IMR-90 (cell line): ENCODE data around the gene FARP1. TPM values are rescaled to one million over a fixed set of nuclear protein-coding genes. Genes with fewer than 3 reads are reported as not detected.

Experiments
- ATAC-seq: fragments of 200-7000 bp; cut with Tn5 transposase; 2 replicates; pipeline ENCODE4 v1.9.1; 2020; ENCODE audit warnings: low read depth, mild to moderate bottlenecking, moderate library complexity
- BruUV-seq: library from RNA; stranded (reverse); fragments of 400-500 nt; replicated peaks from 2 replicates; lab custom pipeline; 2021; lab: Mats Ljungman, UMichigan
- CTCF ChIA-PET: fragments of 300-600 bp; formaldehyde crosslinking; extraction: SDS; loops from one replicate; lab custom pipeline; 2021; ENCODE audit warnings: antibody characterized with exemption; lab: Yijun Ruan, JAX
- POLR2A ChIA-PET: fragments of 300-600 bp; sonication (Branson Sonifier 250); formaldehyde crosslinking; loops from one replicate; lab custom pipeline; 2022; ENCODE audit warnings: antibody characterized with exemption; ENCODE audit not compliant: unreplicated experiment; lab: Charles Lee
- DNase-seq: peaks from one replicate; pipeline ENCODE4 v3.0.0; 2013
- H2AFZ ChIP-seq: replicated peaks from 2 replicates; pipeline ENCODE3; 2013; ENCODE audit warnings: low read length, mild to moderate bottlenecking; ENCODE audit not compliant: poor library complexity
- H2AK5ac ChIP-seq: 2 replicates; pipeline ENCODE4 v1.6.1; 2013; ENCODE audit warnings: low read depth, low read length, inconsistent platforms
- H2AK9ac ChIP-seq: replicated peaks from 2 replicates; pipeline ENCODE3; 2013; ENCODE audit warnings: mild to moderate bottlenecking, low read depth, low read length, moderate library complexity; ENCODE audit not compliant: poor library complexity
- H2BK120ac ChIP-seq: 2 replicates; pipeline ENCODE4 v1.6.1; 2013; ENCODE audit warnings: low read depth, low read length, inconsistent platforms
- H2BK15ac ChIP-seq: 3 replicates; pipeline ENCODE4 v1.6.1; 2013; ENCODE audit warnings: low read depth, low read length, inconsistent platforms
- H2BK20ac ChIP-seq: 2 replicates; pipeline ENCODE4 v1.6.1; 2013; ENCODE audit warnings: low read depth, mild to moderate bottlenecking, inconsistent platforms, low read length, moderate library complexity
- H2BK5ac ChIP-seq: 2 replicates; pipeline ENCODE4 v1.6.1; 2013; ENCODE audit warnings: mild to moderate bottlenecking, low read depth, low read length, inconsistent platforms; ENCODE audit not compliant: poor library complexity, severe bottlenecking
- H3K14ac ChIP-seq: replicated peaks from 2 replicates; pipeline ENCODE4 v1.6.1; 2013; ENCODE audit warnings: low read depth, low read length, inconsistent platforms
- H3K18ac ChIP-seq: 2 replicates; pipeline ENCODE4 v1.6.1; 2013; ENCODE audit warnings: low read depth, low read length, control low read depth
- H3K23ac ChIP-seq: 2 replicates; pipeline ENCODE4 v1.6.1; 2013; ENCODE audit warnings: low read depth, low read length, inconsistent platforms
- H3K27ac ChIP-seq: 2 replicates; pipeline ENCODE4 v1.5.1; 2013; ENCODE audit warnings: mild to moderate bottlenecking, control low read depth, low read length; ENCODE audit not compliant: insufficient read depth
- H3K27me3 ChIP-seq: 2 replicates; pipeline ENCODE4 v1.6.1; 2013; ENCODE audit warnings: low read length; ENCODE audit not compliant: control insufficient read depth, insufficient read depth
- H3K36me3 ChIP-seq: 2 replicates; pipeline ENCODE4 v1.6.1; 2013; ENCODE audit warnings: low read length, mixed read lengths; ENCODE audit not compliant: control insufficient read depth, insufficient read depth
- H3K4ac ChIP-seq: 2 replicates; pipeline ENCODE4 v1.6.1; 2013; ENCODE audit warnings: low read depth, low read length, inconsistent platforms
- H3K4me1 ChIP-seq: 2 replicates; pipeline ENCODE4 v1.6.1; 2013; ENCODE audit warnings: low read length, mixed read lengths; ENCODE audit not compliant: control insufficient read depth, insufficient read depth
- H3K4me2 ChIP-seq: 2 replicates; pipeline ENCODE4 v1.6.1; 2013; ENCODE audit warnings: low read depth, mild to moderate bottlenecking, control low read depth, low read length, moderate library complexity
- H3K4me3 ChIP-seq: 2 replicates; pipeline ENCODE4 v1.5.1; 2013; ENCODE audit warnings: low read depth, mild to moderate bottlenecking, control low read depth, low read length, moderate library complexity; ENCODE audit not compliant: insufficient read depth
- H3K56ac ChIP-seq: 2 replicates; pipeline ENCODE4 v1.6.1; 2013; ENCODE audit warnings: low read length, inconsistent platforms; ENCODE audit not compliant: insufficient read depth; ENCODE audit errors: extremely low read depth
- H3K79me1 ChIP-seq, 2 experiments: 2 replicates each; pipeline ENCODE4 v1.6.1; 2013; ENCODE audit warnings: low read length in 2 of 2, inconsistent platforms in 1 of 2, low read depth in 1 of 2
- H3K9ac ChIP-seq: 2 replicates; pipeline ENCODE4 v1.6.1; 2013; ENCODE audit warnings: low read depth, low read length, control low read depth
- H3K9me1 ChIP-seq: 2 replicates; pipeline ENCODE4 v1.6.1; 2013; ENCODE audit warnings: low read length, inconsistent platforms; ENCODE audit not compliant: insufficient read depth
- H3K9me3 ChIP-seq: 2 replicates; pipeline ENCODE4 v1.6.1; 2013; ENCODE audit warnings: low read length; ENCODE audit not compliant: control insufficient read depth, insufficient read depth
- H4K20me1 ChIP-seq: 2 replicates; pipeline ENCODE4 v1.6.1; 2013; ENCODE audit warnings: low read length, inconsistent platforms; ENCODE audit not compliant: insufficient read depth
- H4K5ac ChIP-seq: 2 replicates; pipeline ENCODE4 v1.6.1; 2013; ENCODE audit warnings: mild to moderate bottlenecking, low read depth, low read length, control low read depth
- H4K8ac ChIP-seq, 2 experiments: 2 replicates each; pipeline ENCODE4 v1.6.1; 2013; ENCODE audit warnings: low read depth in 2 of 2, low read length in 2 of 2, control low read depth in 1 of 2, inconsistent platforms in 1 of 2
- H4K91ac ChIP-seq: 2 replicates; pipeline ENCODE4 v1.6.1; 2013; ENCODE audit warnings: low read depth, low read length, inconsistent platforms; ENCODE audit not compliant: insufficient read depth
- FOS ChIP-seq: fragments of 150-350 bp; IDR thresholded peaks from 2 replicates; pipeline ENCODE4 v1.6.1; 2016; ENCODE audit warnings: low read depth, low read length
- MAFK ChIP-seq: IDR thresholded peaks from 2 replicates; pipeline ENCODE4 v1.6.1; 2012; ENCODE audit warnings: low read depth, low read length, improper control_type of control experiment
- NFE2L2 ChIP-seq: fragments of 150-350 bp; IDR thresholded peaks from 2 replicates; pipeline ENCODE4 v1.6.1; 2016; ENCODE audit warnings: low read depth, mild to moderate bottlenecking, low read length
- RFX5 ChIP-seq: IDR thresholded peaks from 2 replicates; pipeline ENCODE4 v1.8.0; 2012; ENCODE audit warnings: low read depth, mild to moderate bottlenecking, low read length, moderate library complexity
- WGBS, 2 experiments: methylation state at CpG; one replicate each; pipeline versions ENCODE4 v1.1.5 to v1.1.7; 2013; ENCODE audit warnings: missing lambda C conversion rate in 2 of 2; ENCODE audit not compliant: insufficient read length in 1 of 2; ENCODE audit errors: extremely low coverage in 2 of 2; 5-methylcytosine and 5-hydroxymethylcytosine counted together
- dilution Hi-C: fragments of 300-500 bp; cut with HindIII; formaldehyde crosslinking; loops from one replicate; pipeline ENCODE4 v1.14.3; 2018; ENCODE audit warnings: low sequenced_read_pairs; ENCODE audit not compliant: unreplicated experiment
- in situ Hi-C: fragments of 300-500 bp; cut with MboI; formaldehyde crosslinking; loops from 3 replicates; pipeline ENCODE4 v1.14.3; 2019; ENCODE audit warnings: low sequenced_read_pairs, inconsistent platforms, mixed read lengths
- intact Hi-C: fragments of 100-400 bp; cut with micrococcal nuclease; formaldehyde crosslinking; loops from 2 replicates; pipeline ENCODE4 v1.10.0; 2022
- polyA plus RNA-seq, 3 experiments: library from polyadenylated mRNA; depleted of rRNA; stranded (reverse); fragments of >200 nt; gene quantifications; 2 replicates each; pipeline ENCODE4 v1.2.3, GENCODE V29; 2012; ENCODE audit warnings: low replicate concordance in 1 of 3
- total RNA-seq: library from RNA; depleted of rRNA; stranded (reverse); fragments of >200 nt; gene quantifications from 2 replicates; pipeline ENCODE4 v1.2.3, GENCODE V29; 2012
- TF ChIP-seq, protein P1 (sequence below): conservative IDR thresholded peaks from 2 replicates; pipeline ENCODE4 v1.5.1; 2012; ENCODE audit warnings: mild to moderate bottlenecking, low read depth, low read length, improper control_type of control experiment
- TF ChIP-seq, protein P2 (sequence below): fragments of 150-350 bp; IDR thresholded peaks from 2 replicates; pipeline ENCODE4 v1.6.1; 2016; ENCODE audit warnings: low read depth, mild to moderate bottlenecking, low read length, moderate library complexity, borderline replicate concordance

Gene FARP1
- total and polyA plus RNA-seq, 2 of the 4 experiments (the other 2 are of a cell fraction): 39.6 to 57.0 TPM

DNA sequence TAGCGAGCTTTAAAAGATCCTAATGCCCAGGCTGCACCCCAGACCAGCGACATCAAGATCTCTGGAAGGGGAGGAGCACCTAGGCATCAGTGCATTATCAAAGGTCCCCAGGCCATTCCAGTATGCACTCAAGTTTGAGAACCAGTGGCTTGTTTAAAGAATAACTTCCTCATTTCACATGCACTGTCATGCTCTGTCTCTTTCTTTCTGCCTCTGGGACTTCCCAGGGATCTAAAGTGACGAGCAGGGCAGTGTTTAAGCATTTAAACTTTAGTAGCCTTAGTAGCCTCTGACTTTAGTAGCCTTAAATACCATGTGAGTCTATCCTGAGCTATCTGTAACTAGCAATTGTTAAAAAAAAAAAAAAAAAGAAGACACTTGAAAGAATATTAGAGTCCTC, 8.9 kb upstream of the FARP1 start:
- H3K9me1 ChIP-seq: no peaks in the 10 kb centered on the region
- no peak overlapping the region for H2BK15ac ChIP-seq
- no peak for TF ChIP-seq RFX5
- no peak for TF ChIP-seq MAFK
- TF ChIP-seq NFE2L2: no peak
- TF ChIP-seq, protein P1, sequence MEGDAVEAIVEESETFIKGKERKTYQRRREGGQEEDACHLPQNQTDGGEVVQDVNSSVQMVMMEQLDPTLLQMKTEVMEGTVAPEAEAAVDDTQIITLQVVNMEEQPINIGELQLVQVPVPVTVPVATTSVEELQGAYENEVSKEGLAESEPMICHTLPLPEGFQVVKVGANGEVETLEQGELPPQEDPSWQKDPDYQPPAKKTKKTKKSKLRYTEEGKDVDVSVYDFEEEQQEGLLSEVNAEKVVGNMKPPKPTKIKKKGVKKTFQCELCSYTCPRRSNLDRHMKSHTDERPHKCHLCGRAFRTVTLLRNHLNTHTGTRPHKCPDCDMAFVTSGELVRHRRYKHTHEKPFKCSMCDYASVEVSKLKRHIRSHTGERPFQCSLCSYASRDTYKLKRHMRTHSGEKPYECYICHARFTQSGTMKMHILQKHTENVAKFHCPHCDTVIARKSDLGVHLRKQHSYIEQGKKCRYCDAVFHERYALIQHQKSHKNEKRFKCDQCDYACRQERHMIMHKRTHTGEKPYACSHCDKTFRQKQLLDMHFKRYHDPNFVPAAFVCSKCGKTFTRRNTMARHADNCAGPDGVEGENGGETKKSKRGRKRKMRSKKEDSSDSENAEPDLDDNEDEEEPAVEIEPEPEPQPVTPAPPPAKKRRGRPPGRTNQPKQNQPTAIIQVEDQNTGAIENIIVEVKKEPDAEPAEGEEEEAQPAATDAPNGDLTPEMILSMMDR: no peak
- TF ChIP-seq, protein P2, sequence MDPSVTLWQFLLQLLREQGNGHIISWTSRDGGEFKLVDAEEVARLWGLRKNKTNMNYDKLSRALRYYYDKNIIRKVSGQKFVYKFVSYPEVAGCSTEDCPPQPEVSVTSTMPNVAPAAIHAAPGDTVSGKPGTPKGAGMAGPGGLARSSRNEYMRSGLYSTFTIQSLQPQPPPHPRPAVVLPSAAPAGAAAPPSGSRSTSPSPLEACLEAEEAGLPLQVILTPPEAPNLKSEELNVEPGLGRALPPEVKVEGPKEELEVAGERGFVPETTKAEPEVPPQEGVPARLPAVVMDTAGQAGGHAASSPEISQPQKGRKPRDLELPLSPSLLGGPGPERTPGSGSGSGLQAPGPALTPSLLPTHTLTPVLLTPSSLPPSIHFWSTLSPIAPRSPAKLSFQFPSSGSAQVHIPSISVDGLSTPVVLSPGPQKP: no peak
- TF ChIP-seq FOS: no peak
- H3K4me2 ChIP-seq: no peak overlapping the region
- 83% methylated on average over 1 of the region's 3 CpGs; no CpG with 5 or more reads in 1 of the 2 experiments for WGBS, 2 experiments
- H3K23ac ChIP-seq: no peak overlapping the region
- no peaks in the 10 kb centered on the region for H4K20me1 ChIP-seq
- H2BK5ac ChIP-seq: no peak overlapping the region
- no peak overlapping the region for H4K5ac ChIP-seq
- H3K9ac ChIP-seq: no peak overlapping the region
- no peak overlapping the region for H3K56ac ChIP-seq
- BruUV-seq: no TSS peak
- H4K91ac ChIP-seq: no peak overlapping the region
- H3K4ac ChIP-seq: no peak overlapping the region
- dilution Hi-C loops (no loop called here), intact Hi-C loops (no loop called here), in situ Hi-C loops (loop anchor here (25.0 kb wide), 2 partner anchors 528 to 703 kb away; no protein-coding TSS in a partner anchor)
- POLR2A ChIA-PET: interaction anchor here (0.7 kb wide), 1 partner anchor 31 kb away, joined by 7 read pairs; no protein-coding TSS in a partner anchor
- H3K14ac ChIP-seq: no peak overlapping the region
- no peak overlapping the region for H2AK9ac ChIP-seq
- no peak overlapping the region for H3K4me3 ChIP-seq
- ATAC-seq (no peak), DNase-seq (no peak)
- H3K36me3 ChIP-seq: no peaks in the 10 kb centered on the region
- H3K4me1 ChIP-seq: peaks cover 2% of the 10 kb centered on the region; the same call in 1 of the 2 replicates
- no peak overlapping the region for H4K8ac ChIP-seq
- H3K79me1 ChIP-seq: no peaks in the 10 kb centered on the region
- no peak overlapping the region for H2AFZ ChIP-seq
- no peak overlapping the region for H2AK5ac ChIP-seq
- CTCF ChIA-PET: interaction anchor here (0.6 kb wide), 1 partner anchor 141 kb away, joined by 3 read pairs; no protein-coding TSS in a partner anchor
- no peak overlapping the region for H2BK120ac ChIP-seq
- no peak overlapping the region for H2BK20ac ChIP-seq
- no peaks in the 10 kb centered on the region for H3K27me3 ChIP-seq
- H3K27ac ChIP-seq: no peak overlapping the region
- H3K9me3 ChIP-seq: no peaks in the 10 kb centered on the region
- no peak overlapping the region for H3K18ac ChIP-seq
